MCF 10A (cell line): ENCODE measurements around the gene GABRB1. TPM values are rescaled to one million over a fixed set of nuclear protein-coding genes. Genes with fewer than 3 reads are reported as not detected.

Experiments used
- BruUV-seq: library from RNA; stranded (reverse); fragments of 400-500 nt; replicated peaks from 2 replicates; lab custom pipeline; 2021; lab: Mats Ljungman, UMichigan
- CTCF ChIA-PET: fragments of 300-600 bp; sonication (Branson Sonifier 250); formaldehyde crosslinking; extraction: SDS; loops from one replicate; lab custom pipeline; 2021; ENCODE audit warnings: antibody characterized with exemption, inconsistent platforms; lab: Yijun Ruan, JAX
- POLR2A ChIA-PET: fragments of 300-600, 350-650 bp; sonication (Branson Sonifier 250); formaldehyde crosslinking; extraction: SDS; loops from one replicate; lab custom pipeline; 2020; ENCODE audit warnings: antibody characterized with exemption, inconsistent platforms; lab: Yijun Ruan, JAX
- DNase-seq: peaks from one replicate; pipeline ENCODE4 v3.0.0-alpha.2; 2018; ENCODE audit not compliant: unreplicated experiment
- H3K27ac Mint-ChIP-seq: one replicate; pipeline ENCODE4 v1.8.0; 2022; ENCODE audit warnings: mild to moderate bottlenecking, low read depth, mixed read lengths; ENCODE audit not compliant: unreplicated experiment
- H3K27me3 Mint-ChIP-seq: one replicate; pipeline ENCODE4 v1.8.0; 2022; ENCODE audit warnings: mixed read lengths; ENCODE audit not compliant: insufficient read depth, unreplicated experiment
- H3K36me3 Mint-ChIP-seq: one replicate; pipeline ENCODE4 v1.8.0; 2022; ENCODE audit warnings: mild to moderate bottlenecking, moderate library complexity, mixed read lengths; ENCODE audit not compliant: insufficient read depth, unreplicated experiment
- H3K4me1 Mint-ChIP-seq: one replicate; pipeline ENCODE4 v1.8.0; 2022; ENCODE audit warnings: mixed read lengths; ENCODE audit not compliant: insufficient read depth, unreplicated experiment
- H3K4me3 Mint-ChIP-seq: one replicate; pipeline ENCODE4 v1.8.0; 2022; ENCODE audit warnings: mild to moderate bottlenecking, moderate library complexity, mixed read lengths; ENCODE audit not compliant: unreplicated experiment
- H3K9me3 Mint-ChIP-seq: one replicate; pipeline ENCODE4 v1.8.0; 2022; ENCODE audit warnings: mixed read lengths; ENCODE audit not compliant: unreplicated experiment
- intact Hi-C: fragments of 100-400 bp; cut with micrococcal nuclease; formaldehyde crosslinking; loops from 2 replicates; pipeline ENCODE4 v1.14.1; 2022
- total RNA-seq: library from RNA; stranded (reverse); gene quantifications from 2 replicates; pipeline ENCODE4 v1.2.3, GENCODE V29; 2022
- TF ChIP-seq, protein P1 (sequence below): fragments of 200-600 bp; IDR thresholded peaks from one replicate; pipeline ENCODE4 v1.8.0; 2022; ENCODE audit warnings: antibody characterized with exemption, mild to moderate bottlenecking; ENCODE audit not compliant: unreplicated experiment

GABRB1 gene
- total RNA-seq, 1 experiment from 2014 or later: not detected

DNA sequence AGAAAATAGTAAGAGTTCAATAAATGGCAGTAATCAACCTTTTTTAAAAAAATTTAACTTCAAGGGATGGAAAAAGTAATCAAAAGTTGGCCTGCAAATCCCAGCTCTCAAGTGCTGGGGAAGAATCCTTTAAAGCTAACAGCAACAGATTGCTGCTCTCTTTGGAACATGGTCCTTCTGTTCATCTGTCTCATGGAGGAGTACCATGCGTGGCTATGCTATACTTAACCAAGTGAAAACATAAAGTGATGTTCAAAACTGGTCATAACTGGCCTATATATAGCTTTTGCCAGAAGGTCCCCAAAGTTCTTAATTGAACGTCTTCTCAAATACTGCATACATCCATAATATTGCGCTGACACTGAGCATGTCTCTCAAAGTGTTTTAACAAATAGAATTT, 154.4 kb downstream of the GABRB1 start:
- Mint-ChIP-seq H3K27me3 (peaks cover 90% of the 10 kb centered on the region), H3K4me3 (no peak overlapping the region), H3K27ac (no peak overlapping the region), H3K9me3 (no peaks in the 10 kb centered on the region), H3K4me1 (no peaks in the 10 kb centered on the region), H3K36me3 (no peaks in the 10 kb centered on the region)
- ChIA-PET CTCF (interaction anchor here (0.7 kb wide), 1 partner anchor 221 kb away, joined by 3 read pairs; no protein-coding TSS in a partner anchor), POLR2A (no interaction called here)
- TF ChIP-seq, protein P1, sequence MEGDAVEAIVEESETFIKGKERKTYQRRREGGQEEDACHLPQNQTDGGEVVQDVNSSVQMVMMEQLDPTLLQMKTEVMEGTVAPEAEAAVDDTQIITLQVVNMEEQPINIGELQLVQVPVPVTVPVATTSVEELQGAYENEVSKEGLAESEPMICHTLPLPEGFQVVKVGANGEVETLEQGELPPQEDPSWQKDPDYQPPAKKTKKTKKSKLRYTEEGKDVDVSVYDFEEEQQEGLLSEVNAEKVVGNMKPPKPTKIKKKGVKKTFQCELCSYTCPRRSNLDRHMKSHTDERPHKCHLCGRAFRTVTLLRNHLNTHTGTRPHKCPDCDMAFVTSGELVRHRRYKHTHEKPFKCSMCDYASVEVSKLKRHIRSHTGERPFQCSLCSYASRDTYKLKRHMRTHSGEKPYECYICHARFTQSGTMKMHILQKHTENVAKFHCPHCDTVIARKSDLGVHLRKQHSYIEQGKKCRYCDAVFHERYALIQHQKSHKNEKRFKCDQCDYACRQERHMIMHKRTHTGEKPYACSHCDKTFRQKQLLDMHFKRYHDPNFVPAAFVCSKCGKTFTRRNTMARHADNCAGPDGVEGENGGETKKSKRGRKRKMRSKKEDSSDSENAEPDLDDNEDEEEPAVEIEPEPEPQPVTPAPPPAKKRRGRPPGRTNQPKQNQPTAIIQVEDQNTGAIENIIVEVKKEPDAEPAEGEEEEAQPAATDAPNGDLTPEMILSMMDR: no peak
- DNase-seq: no peak
- intact Hi-C loops: no loop called here
- no TSS peak for BruUV-seq

- no peak for DNase-seq
- intact Hi-C loops: no loop called here
- TF ChIP-seq, protein P1: no peak
- ChIA-PET POLR2A (interaction anchor here (0.6 kb wide), 1 partner anchor 1085 kb away, joined by 3 read pairs; no protein-coding TSS in a partner anchor), CTCF (no interaction called here)
- H3K27me3 Mint-ChIP-seq: peaks cover 86% of the 10 kb centered on the region
- no peaks in the 10 kb centered on the region for H3K9me3 Mint-ChIP-seq
- H3K27ac Mint-ChIP-seq: no peak overlapping the region
- BruUV-seq: no TSS peak
- no peak overlapping the region for H3K4me3 Mint-ChIP-seq
- H3K4me1 Mint-ChIP-seq: no peaks in the 10 kb centered on the region
- H3K36me3 Mint-ChIP-seq: no peaks in the 10 kb centered on the region
Observed at GRCh38 chr4:47187608-47188007, 156.2 kb downstream of the GABRB1 start.

GRCh38 chr4:47193179-47193578, 161.8 kb downstream of the GABRB1 start:
- H3K4me3 Mint-ChIP-seq: no peak overlapping the region
- ChIA-PET CTCF (no interaction called here), POLR2A (interaction anchor here (0.7 kb wide), 1 partner anchor 292 kb away, joined by 6 read pairs; the partner anchor contains the start of gene ATP10D)
- TF ChIP-seq, protein P1: no peak
- no TSS peak for BruUV-seq
- intact Hi-C loops: no loop called here
- H3K36me3 Mint-ChIP-seq: no peaks in the 10 kb centered on the region
- no peak overlapping the region for H3K27ac Mint-ChIP-seq
- peaks cover 36% of the 10 kb centered on the region for H3K27me3 Mint-ChIP-seq
- no peaks in the 10 kb centered on the region for H3K4me1 Mint-ChIP-seq
- no peak for DNase-seq
- H3K9me3 Mint-ChIP-seq: no peaks in the 10 kb centered on the region

DNA sequence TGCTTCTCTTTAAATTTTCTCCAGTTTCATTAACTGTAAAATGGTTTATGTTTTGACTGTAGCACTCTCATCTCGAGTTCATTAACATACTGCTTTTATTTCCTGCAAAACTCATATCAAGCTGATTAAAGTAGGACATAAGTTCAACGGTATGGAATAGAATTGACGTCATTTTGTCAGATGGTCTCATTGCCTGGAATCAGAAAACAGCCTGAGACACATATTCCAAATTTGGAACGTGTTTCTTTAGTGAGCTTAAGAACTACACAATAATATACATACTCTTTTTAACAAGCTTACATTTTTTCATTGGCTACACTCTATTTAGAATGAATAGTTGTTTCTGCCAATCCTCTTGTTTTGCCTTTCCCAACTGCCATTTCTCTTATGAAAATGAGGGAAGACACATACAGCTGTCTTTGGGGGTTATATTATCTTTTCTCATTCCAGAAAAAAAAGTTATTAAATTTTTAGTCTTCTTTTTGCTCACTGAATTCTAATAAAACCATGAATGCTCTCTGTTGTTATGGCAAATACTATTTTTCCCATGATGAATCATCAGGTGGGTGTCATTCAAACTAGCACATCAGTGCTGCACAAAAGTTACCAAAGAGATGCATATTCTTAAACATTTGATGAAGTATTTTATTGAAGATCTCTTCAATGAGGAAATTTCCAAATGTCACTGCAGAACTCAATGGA, 162.8 kb downstream of the GABRB1 start:
- no peak overlapping the region for H3K27ac Mint-ChIP-seq
- ChIA-PET CTCF (no interaction called here), POLR2A (no interaction called here)
- H3K4me1 Mint-ChIP-seq: no peaks in the 10 kb centered on the region
- H3K9me3 Mint-ChIP-seq: no peaks in the 10 kb centered on the region
- no peak for DNase-seq
- H3K27me3 Mint-ChIP-seq: peaks cover 26% of the 10 kb centered on the region
- TF ChIP-seq, protein P1: no peak
- no peaks in the 10 kb centered on the region for H3K36me3 Mint-ChIP-seq
- intact Hi-C loops: no loop called here
- BruUV-seq: no TSS peak
- H3K4me3 Mint-ChIP-seq: no peak overlapping the region
